Mononuclear cell (primary cell): ENCODE data around the gene RTKN. TPM values are rescaled to one million over a fixed set of nuclear protein-coding genes. Genes with fewer than 3 reads are reported as not detected.
"Not testable (repeated sequence)": the region's sequence is repeated elsewhere in the genome, so short reads cannot be mapped to it uniquely, and the experiment has no call there.

ENCODE experiments used
- H3K27me3 ChIP-seq: 2 replicates; pipeline ENCODE4 v1.6.0; 2011; ENCODE audit warnings: low read length, control low read depth; ENCODE audit not compliant: insufficient read depth
- H3K4me1 ChIP-seq: 2 replicates; pipeline ENCODE4 v1.5.1; 2011; ENCODE audit warnings: mild to moderate bottlenecking, low read length, control low read depth; ENCODE audit not compliant: insufficient read depth
- H3K4me3 ChIP-seq: 2 replicates; pipeline ENCODE4 v1.5.1; 2011; ENCODE audit warnings: mild to moderate bottlenecking, low read length, moderate library complexity
- H3K9me3 ChIP-seq: 2 replicates; pipeline ENCODE4 v1.5.1; 2011; ENCODE audit warnings: low read depth, mild to moderate bottlenecking, control low read depth, low read length
- total RNA-seq: library from RNA; depleted of rRNA; stranded (reverse); fragments of >200 nt; gene quantifications from one replicate; pipeline ENCODE4 v1.2.3, GENCODE V29; 2012

RTKN gene
- total RNA-seq, 1 donor = 0.31 TPM

GRCh38 chr2:74450570-74451190 lies 8.9 kb upstream of the RTKN start:
- Histone ChIP-seq H3K27me3 (no peaks in the 10 kb centered on the region), H3K4me3 (no peak overlapping the region), H3K9me3 (no peaks in the 10 kb centered on the region), H3K4me1 (peaks cover 26% of the 10 kb centered on the region)

GRCh38 chr2:74448771-74449170 lies 7.0 kb upstream of the RTKN start:
- no peak overlapping the region for H3K4me3 ChIP-seq
- H3K9me3 ChIP-seq = no peaks in the 10 kb centered on the region
- H3K27me3 ChIP-seq = peaks cover 13% of the 10 kb centered on the region

GRCh38 chr2:74447230-74447999 lies 5.7 kb upstream of the RTKN start:
- Histone ChIP-seq H3K9me3 (no peaks in the 10 kb centered on the region), H3K27me3 (peaks cover 20% of the 10 kb centered on the region), H3K4me3 (no peak overlapping the region), H3K4me1 (peaks cover 5% of the 10 kb centered on the region)

More at GRCh38 chr2:74448771-74449170, 7.0 kb upstream of the RTKN start:
- peaks cover 14% of the 10 kb centered on the region for H3K4me1 ChIP-seq

- no peaks in the 10 kb centered on the region for H3K9me3 ChIP-seq
- peaks cover 47% of the 10 kb centered on the region for H3K27me3 ChIP-seq
- peaks cover 28% of the 10 kb centered on the region for H3K4me1 ChIP-seq
- H3K4me3 ChIP-seq = no peak overlapping the region
Measured at GRCh38 chr2:74444498-74445318, 3.0 kb upstream of the RTKN start.

GRCh38 chr2:74442483-74443297 lies 953 bp upstream of the RTKN start:
- Histone ChIP-seq H3K4me1 (peaks cover 33% of the 10 kb centered on the region), H3K27me3 (peaks cover 47% of the 10 kb centered on the region)
- not testable (repeated sequence) for H3K9me3 ChIP-seq, H3K4me3 ChIP-seq

- H3K27me3 ChIP-seq = peaks cover 47% of the 10 kb centered on the region
- no peaks in the 10 kb centered on the region for H3K9me3 ChIP-seq
- H3K4me1 ChIP-seq = peaks cover 33% of the 10 kb centered on the region
- H3K4me3 ChIP-seq = no peak overlapping the region
Measured at GRCh38 chr2:74441170-74441689, 507 bp downstream of the RTKN start.

- Histone ChIP-seq H3K4me1 (peaks cover 33% of the 10 kb centered on the region), H3K4me3 (no peak overlapping the region), H3K27me3 (peaks cover 47% of the 10 kb centered on the region), H3K9me3 (no peaks in the 10 kb centered on the region)
Measured at GRCh38 chr2:74440378-74441169, 1.2 kb downstream of the RTKN start.

- H3K9me3 ChIP-seq = no peaks in the 10 kb centered on the region
- H3K4me1 ChIP-seq = peaks cover 33% of the 10 kb centered on the region
- no peak overlapping the region for H3K4me3 ChIP-seq
- H3K27me3 ChIP-seq = peaks cover 45% of the 10 kb centered on the region
Measured at GRCh38 chr2:74439803-74440377, 1.8 kb downstream of the RTKN start.

- H3K27me3 ChIP-seq = peaks cover 41% of the 10 kb centered on the region
- no peak overlapping the region for H3K4me3 ChIP-seq
- H3K4me1 ChIP-seq = peaks cover 33% of the 10 kb centered on the region
- no peaks in the 10 kb centered on the region for H3K9me3 ChIP-seq
Measured at GRCh38 chr2:74439373-74439772, 2.4 kb downstream of the RTKN start.

- H3K27me3 ChIP-seq = peaks cover 34% of the 10 kb centered on the region
- no peaks in the 10 kb centered on the region for H3K9me3 ChIP-seq
- peaks cover 33% of the 10 kb centered on the region for H3K4me1 ChIP-seq
- H3K4me3 ChIP-seq = no peak overlapping the region
Measured at GRCh38 chr2:74438248-74438647, 3.5 kb downstream of the RTKN start.

- Histone ChIP-seq H3K27me3 (peaks cover 24% of the 10 kb centered on the region), H3K9me3 (no peaks in the 10 kb centered on the region), H3K4me3 (no peak overlapping the region)
Measured at GRCh38 chr2:74436848-74437695, 4.7 kb downstream of the RTKN start.

GRCh38 chr2:74436111-74436805 lies 5.5 kb downstream of the RTKN start:
- no peak overlapping the region for H3K4me3 ChIP-seq
- H3K4me1 ChIP-seq = peaks cover 20% of the 10 kb centered on the region
- no peaks in the 10 kb centered on the region for H3K9me3 ChIP-seq
- H3K27me3 ChIP-seq = peaks cover 16% of the 10 kb centered on the region

More at GRCh38 chr2:74436848-74437695, 4.7 kb downstream of the RTKN start:
- H3K4me1 ChIP-seq = peaks cover 29% of the 10 kb centered on the region
